Smooth muscle cell (in vitro differentiated cells): ENCODE measurements around the gene EVL. TPM values are rescaled to one million over a fixed set of nuclear protein-coding genes. Genes with fewer than 3 reads are reported as not detected.

Source experiments
- DNase-seq: peaks from one replicate; lab custom pipeline; 2025; ENCODE audit not compliant: unreplicated experiment; lab: John Stamatoyannopoulos, UW
- H2AFZ ChIP-seq: fragments of 200-600 bp; sonication (generic); 2 replicates; pipeline ENCODE4 v1.6.0; 2016; ENCODE audit warnings: antibody characterized with exemption, low read depth, mild to moderate bottlenecking
- H3F3A ChIP-seq: fragments of 200-600 bp; sonication (generic); 2 replicates; pipeline ENCODE4 v1.6.0; 2017; ENCODE audit warnings: antibody characterized with exemption, low read depth
- H3K27ac ChIP-seq: fragments of 200-600 bp; sonication (generic); 2 replicates; pipeline ENCODE4 v1.5.1; 2016; ENCODE audit warnings: low read depth, mild to moderate bottlenecking
- H3K27me3 ChIP-seq: fragments of 200-600 bp; sonication (generic); 2 replicates; pipeline ENCODE4 v1.6.1; 2016; ENCODE audit warnings: low read depth, mild to moderate bottlenecking
- H3K36me3 ChIP-seq: fragments of 200-600 bp; sonication (generic); 2 replicates; pipeline ENCODE4 v1.5.1; 2016; ENCODE audit warnings: low read depth
- H3K4me1 ChIP-seq: fragments of 200-600 bp; sonication (generic); 2 replicates; pipeline ENCODE4 v1.5.1; 2016; ENCODE audit warnings: low read depth
- H3K4me2 ChIP-seq: fragments of 200-600 bp; sonication (generic); 2 replicates; pipeline ENCODE4 v1.6.0; 2016; ENCODE audit warnings: mild to moderate bottlenecking
- H3K4me3 ChIP-seq: fragments of 200-600 bp; sonication (generic); 2 replicates; pipeline ENCODE4 v1.5.1; 2016; ENCODE audit warnings: mild to moderate bottlenecking
- H3K79me2 ChIP-seq: fragments of 200-600 bp; sonication (generic); 2 replicates; pipeline ENCODE4 v1.6.0; 2016; ENCODE audit warnings: low read depth, mild to moderate bottlenecking
- H3K9ac ChIP-seq: fragments of 200-600 bp; sonication (generic); 2 replicates; pipeline ENCODE4 v1.6.0; 2016; ENCODE audit warnings: low read depth
- H3K9me3 ChIP-seq: fragments of 200-600 bp; sonication (generic); replicated peaks from 2 replicates; pipeline ENCODE4 v1.5.1; 2016; ENCODE audit warnings: low read depth
- H4K20me1 ChIP-seq: fragments of 200-600 bp; sonication (generic); 2 replicates; pipeline ENCODE4 v1.6.0; 2016; ENCODE audit warnings: low read depth
- WGBS: methylation state at CpG from one replicate; pipeline ENCODE4 v1.1.7; 2016; ENCODE audit warnings: low lambda C conversion rate; 5-methylcytosine and 5-hydroxymethylcytosine counted together
- polyA plus RNA-seq: library from polyadenylated mRNA; unstranded; fragments of >200 nt; fragmentation: Nextera tagmentation; extraction: Ambion mirVana; gene quantifications from 2 replicates; pipeline ENCODE4 v1.2.1, GENCODE V29; 2016
- total RNA-seq: library from RNA; depleted of rRNA; stranded (reverse); fragments of >200 nt; gene quantifications from 2 replicates; pipeline ENCODE4 v1.2.3, GENCODE V29; 2014
- TF ChIP-seq, protein P1 (sequence below): fragments of 200-600 bp; sonication (generic); IDR thresholded peaks from 2 replicates; pipeline ENCODE4 v1.5.1; 2017; ENCODE audit warnings: borderline replicate concordance, mild to moderate bottlenecking, antibody characterized with exemption; ENCODE audit not compliant: insufficient read depth, poor library complexity, severe bottlenecking

The EVL gene, protein sequence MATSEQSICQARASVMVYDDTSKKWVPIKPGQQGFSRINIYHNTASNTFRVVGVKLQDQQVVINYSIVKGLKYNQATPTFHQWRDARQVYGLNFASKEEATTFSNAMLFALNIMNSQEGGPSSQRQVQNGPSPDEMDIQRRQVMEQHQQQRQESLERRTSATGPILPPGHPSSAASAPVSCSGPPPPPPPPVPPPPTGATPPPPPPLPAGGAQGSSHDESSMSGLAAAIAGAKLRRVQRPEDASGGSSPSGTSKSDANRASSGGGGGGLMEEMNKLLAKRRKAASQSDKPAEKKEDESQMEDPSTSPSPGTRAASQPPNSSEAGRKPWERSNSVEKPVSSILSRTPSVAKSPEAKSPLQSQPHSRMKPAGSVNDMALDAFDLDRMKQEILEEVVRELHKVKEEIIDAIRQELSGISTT
- total RNA-seq = 19.5 and 22.0 TPM in 2 replicates
- 26.3 and 31.3 TPM in 2 replicates for polyA plus RNA-seq

DNA sequence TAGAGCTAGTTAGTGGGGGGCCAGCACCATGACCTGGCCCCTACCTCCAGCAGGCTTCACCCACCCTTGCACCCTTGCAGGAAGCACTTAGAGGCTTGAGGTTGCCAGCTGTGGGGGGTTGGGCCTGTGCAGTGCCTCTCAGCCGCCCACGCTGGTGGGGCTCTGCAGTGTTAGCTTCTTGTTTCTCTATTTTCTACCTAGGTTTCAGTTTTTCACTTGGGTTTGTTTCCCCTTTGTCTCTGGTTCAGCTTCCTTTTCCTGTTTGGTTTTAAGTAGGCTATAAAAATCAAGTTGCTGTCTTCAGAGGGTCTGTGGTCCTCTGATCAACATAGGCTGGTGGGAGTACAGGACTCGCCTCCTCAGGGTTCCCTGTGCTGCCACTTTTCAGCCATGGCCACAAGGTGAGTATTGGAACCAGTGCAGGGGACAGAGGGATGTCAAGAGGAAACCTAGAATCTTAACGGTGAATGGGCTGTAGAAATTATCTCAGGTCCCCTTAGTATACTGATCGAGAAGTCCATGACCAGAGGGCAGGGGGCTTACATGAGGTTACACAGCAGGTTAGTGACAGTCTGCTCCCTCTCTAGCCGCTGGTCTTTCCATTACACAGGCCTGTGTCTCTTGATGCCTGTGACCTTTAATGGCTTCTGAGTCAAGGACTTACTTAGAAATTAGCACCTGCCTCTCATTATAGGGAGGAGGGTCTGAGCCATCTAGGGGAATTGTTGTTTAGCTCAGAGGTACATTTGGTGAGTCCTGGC, at the start of gene EVL:
Gene EVL, plus strand, starts transcription at position 312 of the 761 bp plus-strand sequence. Its CDS starts 79 bp downstream, at position 391.
- Histone ChIP-seq H3K27ac (peak within 1 kb of the TSS; percentile 8), H3K9ac (no peak within 1 kb of the TSS), H3K79me2 (peaks cover 7% of the 10 kb centered on the region), H3K4me1 (no peaks in the 10 kb centered on the region), H3K36me3 (no peaks in the 10 kb centered on the region), H3F3A (no peaks in the 10 kb centered on the region), H3K27me3 (no peaks in the 10 kb centered on the region), H3K9me3 (no peaks in the 10 kb centered on the region), H2AFZ (no peak within 1 kb of the TSS), H3K4me2 (peak within 1 kb of the TSS; percentile 44), H3K4me3 (no peak within 1 kb of the TSS), H4K20me1 (peaks cover 55% of the 10 kb centered on the region)
- no peak for DNase-seq
- TF ChIP-seq, protein P1, sequence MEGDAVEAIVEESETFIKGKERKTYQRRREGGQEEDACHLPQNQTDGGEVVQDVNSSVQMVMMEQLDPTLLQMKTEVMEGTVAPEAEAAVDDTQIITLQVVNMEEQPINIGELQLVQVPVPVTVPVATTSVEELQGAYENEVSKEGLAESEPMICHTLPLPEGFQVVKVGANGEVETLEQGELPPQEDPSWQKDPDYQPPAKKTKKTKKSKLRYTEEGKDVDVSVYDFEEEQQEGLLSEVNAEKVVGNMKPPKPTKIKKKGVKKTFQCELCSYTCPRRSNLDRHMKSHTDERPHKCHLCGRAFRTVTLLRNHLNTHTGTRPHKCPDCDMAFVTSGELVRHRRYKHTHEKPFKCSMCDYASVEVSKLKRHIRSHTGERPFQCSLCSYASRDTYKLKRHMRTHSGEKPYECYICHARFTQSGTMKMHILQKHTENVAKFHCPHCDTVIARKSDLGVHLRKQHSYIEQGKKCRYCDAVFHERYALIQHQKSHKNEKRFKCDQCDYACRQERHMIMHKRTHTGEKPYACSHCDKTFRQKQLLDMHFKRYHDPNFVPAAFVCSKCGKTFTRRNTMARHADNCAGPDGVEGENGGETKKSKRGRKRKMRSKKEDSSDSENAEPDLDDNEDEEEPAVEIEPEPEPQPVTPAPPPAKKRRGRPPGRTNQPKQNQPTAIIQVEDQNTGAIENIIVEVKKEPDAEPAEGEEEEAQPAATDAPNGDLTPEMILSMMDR = no peak
- 90% methylated on average over 6 of the region's 6 CpGs for WGBS

DNA sequence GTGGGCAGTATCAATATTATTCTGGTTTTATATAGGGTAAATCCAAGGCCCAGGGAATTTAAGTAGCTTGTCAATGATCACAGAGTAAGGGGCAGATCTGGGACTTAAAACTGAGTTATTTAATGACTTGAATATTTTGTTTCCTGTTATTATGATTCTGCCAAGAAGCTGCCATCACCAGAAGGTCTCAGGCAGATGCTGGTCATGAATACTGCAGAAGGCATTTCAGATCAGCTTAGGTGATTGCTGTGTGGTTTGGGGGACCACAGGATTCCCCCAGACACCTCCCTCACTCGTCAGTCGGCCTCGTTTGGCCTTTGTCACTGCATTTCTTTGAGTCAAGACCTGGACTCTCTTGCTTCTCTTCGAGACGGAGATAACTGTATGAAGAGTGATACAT, 47.7 kb upstream of the EVL start:
- no peak for DNase-seq
- Histone ChIP-seq H2AFZ (no peak overlapping the region), H4K20me1 (peaks cover 36% of the 10 kb centered on the region), H3K4me2 (no peak overlapping the region), H3K79me2 (peaks cover 24% of the 10 kb centered on the region), H3K27ac (no peak overlapping the region), H3K4me1 (peaks cover 27% of the 10 kb centered on the region), H3K27me3 (no peaks in the 10 kb centered on the region), H3K36me3 (no peaks in the 10 kb centered on the region), H3K4me3 (no peak overlapping the region), H3F3A (peaks cover 19% of the 10 kb centered on the region), H3K9me3 (no peaks in the 10 kb centered on the region), H3K9ac (no peak overlapping the region)
- TF ChIP-seq, protein P1 = no peak
- WGBS = 90% methylated on average over 5 of the region's 5 CpGs

DNA sequence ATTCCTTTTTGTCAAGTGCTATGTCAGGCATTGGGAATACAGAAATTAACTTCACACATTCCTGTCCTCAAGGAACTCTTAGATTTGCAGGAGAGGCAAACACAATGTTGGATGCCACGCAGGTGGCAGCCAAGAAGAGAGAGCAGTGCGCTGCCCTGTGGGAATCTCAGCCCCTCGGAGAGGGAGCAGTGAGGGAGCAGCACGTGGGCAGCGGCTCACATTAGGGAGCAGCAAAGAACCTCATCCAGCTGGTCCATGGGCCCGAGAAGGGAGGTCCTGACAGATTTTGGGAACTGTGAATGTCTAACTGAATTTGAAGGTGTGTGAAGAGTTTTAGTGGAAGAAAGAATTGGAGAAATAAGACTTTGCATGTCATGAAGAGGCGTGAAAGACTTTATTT, 47.2 kb upstream of the EVL start:
- H3K4me1 ChIP-seq = peaks cover 27% of the 10 kb centered on the region
- H4K20me1 ChIP-seq = peaks cover 36% of the 10 kb centered on the region
- H3K4me2 ChIP-seq = no peak overlapping the region
- H3K27me3 ChIP-seq = no peaks in the 10 kb centered on the region
- no peaks in the 10 kb centered on the region for H3K36me3 ChIP-seq
- H3K9me3 ChIP-seq = no peaks in the 10 kb centered on the region
- peak overlapping the region; percentile 65 for H3K27ac ChIP-seq
- peaks cover 19% of the 10 kb centered on the region for H3F3A ChIP-seq
- no peak overlapping the region for H3K4me3 ChIP-seq
- 90% methylated on average over 7 of the region's 7 CpGs for WGBS
- peaks cover 27% of the 10 kb centered on the region for H3K79me2 ChIP-seq
- TF ChIP-seq, protein P1 = no peak
- H2AFZ ChIP-seq = no peak overlapping the region
- DNase-seq = no peak
- no peak overlapping the region for H3K9ac ChIP-seq
